Stimulated activated CD8-positive, alpha-beta memory T cell treated with anti-CD3 and anti-CD28 coated beads, Interleukin-7, amount 100 ng/mL, for 4 hours (primary cell): Measurements from ENCODE around the gene SPEN.

ENCODE experiments used
- DNase-seq, 2 donors: peaks; one replicate each; pipeline ENCODE4 v3.0.0-alpha.2; 2020; ENCODE audit warnings: low read depth in 2 of 2

Gene SPEN

DNA sequence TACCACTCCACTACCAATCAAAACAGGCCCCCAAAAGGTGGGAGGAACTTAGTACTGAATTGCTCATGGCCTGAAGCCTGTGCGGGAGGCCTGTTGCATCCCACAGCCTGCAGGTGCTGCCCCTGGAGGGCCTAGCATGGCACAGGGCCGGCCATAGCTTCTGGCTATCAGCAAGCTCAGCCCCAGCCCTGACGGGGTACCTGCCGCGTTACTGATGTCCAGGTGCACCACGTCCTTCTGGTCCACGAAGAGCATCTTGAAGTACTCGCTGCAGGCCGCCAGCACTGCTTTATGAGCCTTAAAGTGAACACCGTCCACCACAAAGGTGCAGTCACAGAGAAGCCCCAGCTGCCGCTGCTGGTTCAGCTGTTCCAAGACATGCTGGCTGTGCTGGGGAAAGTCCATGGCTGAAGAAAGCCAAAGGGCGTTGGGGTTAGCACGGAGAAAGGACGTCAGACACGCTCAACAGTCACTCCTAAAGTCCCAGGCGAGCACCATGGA is 100.6 kb downstream of the SPEN start:
- no peak for DNase-seq

GRCh38 chr1:15948595-15949452 is 101.3 kb downstream of the SPEN start:
- peak; percentile 49 to 55 for DNase-seq

- DNase-seq: peak; percentile 91 to 92
These were observed 102.1 kb downstream of the SPEN start for GRCh38 chr1:15949453-15950245.

DNA sequence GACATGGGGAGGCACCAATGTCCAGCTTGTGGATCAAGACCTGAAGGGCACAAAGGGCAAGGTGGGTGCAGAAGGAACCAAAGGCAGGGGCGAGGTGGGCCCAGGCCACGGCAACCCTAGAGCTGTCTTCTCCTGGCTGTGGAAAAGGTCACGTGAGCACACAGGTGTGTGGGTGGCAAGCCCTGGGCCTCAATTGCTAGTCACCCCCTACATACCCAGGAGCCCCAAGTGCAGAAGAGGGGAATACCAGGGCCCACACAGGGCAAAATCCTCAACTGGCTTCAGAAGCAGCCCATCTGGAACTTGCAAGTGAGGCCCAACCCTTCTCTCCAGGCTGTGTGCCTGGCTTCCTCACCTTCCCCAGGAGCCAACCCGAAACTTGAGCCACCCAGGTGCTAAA is 102.8 kb downstream of the SPEN start:
- peak in 1 of 2 donors; percentile 56 for DNase-seq

- peak; percentile 81 to 88 for DNase-seq
These were observed 103.3 kb downstream of the SPEN start for GRCh38 chr1:15950763-15951295.

- peak in 1 of 2 donors; percentile 63 for DNase-seq
These were observed 104.0 kb downstream of the SPEN start for GRCh38 chr1:15951341-15952153.

GRCh38 chr1:15952317-15953258 is 105.1 kb downstream of the SPEN start:
- DNase-seq: no peak

DNA sequence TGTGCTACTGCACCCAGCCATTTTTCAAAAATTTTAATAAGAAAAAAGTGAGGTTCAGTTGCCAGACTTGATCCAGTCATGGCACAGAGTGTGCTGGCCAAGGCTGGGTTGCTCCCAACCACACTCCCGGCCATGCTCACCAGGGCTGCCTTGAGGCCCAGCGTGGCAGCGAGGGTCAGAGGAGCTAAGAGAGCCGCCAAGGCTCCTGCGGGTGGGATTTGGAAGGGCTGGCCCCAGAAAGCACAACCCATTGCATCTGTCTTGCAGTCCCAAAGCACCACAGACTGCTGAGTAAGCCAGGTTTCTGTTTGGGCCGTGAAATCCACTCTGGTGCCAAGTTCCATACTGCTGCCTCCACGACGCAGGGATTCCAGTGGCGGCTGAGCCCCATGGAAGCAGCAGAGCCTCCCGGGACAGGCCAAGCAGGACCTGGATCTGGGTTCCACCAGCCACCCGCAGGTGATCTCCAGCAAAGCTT is 105.8 kb downstream of the SPEN start:
- no peak for DNase-seq

GRCh38 chr1:15953791-15954241 is 106.3 kb downstream of the SPEN start:
- no peak for DNase-seq

- no peak for DNase-seq
These were observed 106.8 kb downstream of the SPEN start for GRCh38 chr1:15954316-15954715.

GRCh38 chr1:15955552-15955951 is 108.0 kb downstream of the SPEN start:
- DNase-seq: no peak

DNA sequence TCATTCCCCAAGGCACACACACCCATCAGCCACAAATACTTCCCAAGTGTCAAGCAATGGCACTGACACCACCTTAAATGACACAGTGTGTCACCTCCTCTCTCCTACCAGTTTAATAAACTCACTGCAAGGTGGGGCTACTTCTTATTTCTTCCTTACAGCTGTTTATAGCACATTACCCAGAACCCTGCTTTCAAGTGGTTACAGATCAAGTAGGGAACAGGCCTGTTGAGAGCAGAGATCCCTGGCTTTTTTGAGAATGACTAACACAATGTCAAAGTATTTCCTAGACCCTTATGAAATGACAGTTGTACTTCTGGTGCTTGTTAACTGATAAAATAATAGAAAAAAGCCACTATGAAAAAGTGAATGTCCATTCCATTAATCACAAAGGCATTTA is 108.6 kb downstream of the SPEN start:
- no peak for DNase-seq

- no peak for DNase-seq
These were observed 110.0 kb downstream of the SPEN start for GRCh38 chr1:15957221-15958095.

- DNase-seq: no peak
These were observed 110.6 kb downstream of the SPEN start for GRCh38 chr1:15958111-15958510.

DNA sequence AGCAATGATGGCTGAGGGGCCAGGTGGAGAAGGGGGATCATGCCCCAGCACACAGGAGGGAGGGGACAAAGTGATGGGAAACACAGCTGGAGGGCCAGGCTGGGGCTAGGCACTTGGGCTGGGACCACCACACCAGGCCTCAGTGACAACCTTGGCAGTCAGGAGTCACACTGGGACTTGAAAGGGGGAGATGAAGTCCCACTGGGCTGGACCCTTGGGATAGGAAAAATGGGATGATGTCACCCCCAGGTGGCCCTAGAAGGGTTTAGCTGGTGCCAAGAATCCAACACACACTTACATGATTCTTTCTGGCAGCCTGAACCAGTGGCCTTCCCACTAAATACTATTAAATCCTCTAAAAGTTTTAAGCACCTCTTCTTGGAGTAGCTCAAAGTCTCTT is 111.3 kb downstream of the SPEN start:
- DNase-seq: no peak

DNA sequence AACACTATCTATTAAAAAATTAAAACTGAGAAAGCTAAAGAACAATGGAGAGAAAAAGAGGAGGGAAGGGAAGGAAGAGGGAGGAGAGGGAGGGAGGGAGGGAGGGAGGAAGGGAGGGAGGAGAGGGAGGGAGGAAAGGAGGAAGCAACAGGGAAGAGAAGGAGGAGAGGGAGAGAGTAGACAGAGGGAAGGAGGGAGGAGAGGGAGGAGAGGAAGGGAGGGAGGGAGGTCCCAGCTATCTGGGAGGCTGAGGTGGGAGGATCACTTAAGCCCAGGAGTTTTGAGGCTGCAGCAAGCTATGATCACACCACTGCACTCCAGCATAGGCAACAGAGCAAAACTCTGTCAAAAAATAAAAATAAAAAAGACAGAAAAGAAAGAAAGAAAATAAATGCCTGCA is 111.9 kb downstream of the SPEN start:
- DNase-seq: no peak

DNA sequence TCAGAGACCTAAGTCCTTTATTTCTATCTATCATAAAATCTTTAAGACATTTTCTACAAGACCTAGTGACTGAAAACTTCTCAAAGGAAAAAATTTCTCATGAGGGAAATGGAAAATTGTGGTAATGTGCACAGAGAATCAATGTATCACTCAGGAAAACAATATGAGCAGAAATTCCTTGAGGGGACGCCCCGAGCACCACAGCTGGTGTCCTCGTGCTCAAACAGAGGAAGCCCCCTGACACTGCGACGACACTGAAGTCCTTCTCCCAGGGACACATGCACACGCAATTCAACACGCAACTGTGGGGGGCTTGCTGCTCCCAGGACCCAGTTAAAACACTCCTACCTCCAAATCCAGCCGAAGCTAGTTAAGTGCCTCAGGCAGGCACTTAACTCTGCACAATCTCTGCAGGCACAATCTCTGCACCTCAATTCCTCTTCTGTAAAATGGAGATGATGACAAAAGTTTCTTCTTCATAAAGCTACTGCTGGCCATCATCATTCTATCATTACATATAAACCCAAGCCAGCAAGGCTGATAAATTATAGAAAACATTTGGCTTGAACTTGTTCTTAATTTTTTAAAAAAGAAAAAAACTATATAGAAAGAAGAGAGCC is 112.4 kb downstream of the SPEN start:
- DNase-seq: no peak

DNA sequence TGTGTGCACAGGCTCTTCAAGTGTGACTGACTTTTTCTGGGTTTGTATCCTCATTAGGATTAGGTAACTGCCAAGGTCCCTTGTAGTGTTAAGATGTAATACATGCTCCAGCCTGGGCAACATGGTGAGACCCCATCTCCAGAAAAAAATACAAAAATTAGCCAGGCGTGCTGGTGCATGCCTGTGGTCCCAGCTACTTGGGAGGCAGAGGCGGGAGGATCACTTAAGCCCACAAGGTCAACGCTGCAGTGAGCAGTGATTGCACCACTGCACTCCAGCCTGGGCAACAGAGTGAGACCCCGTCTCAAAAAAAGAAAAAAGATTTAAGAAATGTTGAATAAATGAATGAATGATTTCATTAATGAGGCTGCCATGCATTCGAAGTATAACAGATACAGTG is 113.3 kb downstream of the SPEN start:
- no peak for DNase-seq

DNA sequence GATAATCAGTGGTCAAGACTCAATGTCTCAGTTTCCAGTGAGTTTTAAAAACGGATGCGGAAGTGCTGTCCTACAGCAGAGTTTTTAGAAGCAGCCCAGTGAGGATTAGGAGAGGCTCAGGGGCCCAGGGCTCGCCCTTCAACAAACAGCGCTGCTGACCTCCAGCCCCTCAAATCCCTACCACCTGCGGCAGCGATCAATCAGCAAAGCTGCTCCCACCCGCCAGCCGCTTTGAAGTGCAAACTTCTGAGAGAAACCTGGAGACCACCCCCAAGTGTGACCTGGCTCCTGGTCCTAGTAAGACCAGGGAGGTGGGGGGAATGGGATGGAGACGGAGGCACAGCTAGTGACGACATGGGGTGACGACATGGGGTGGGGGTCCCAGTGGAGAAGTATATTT is 114.0 kb downstream of the SPEN start:
- DNase-seq: no peak
